Trophoblast cell (in vitro differentiated cells and primary cell): ENCODE measurements around the gene PHF21B.

Source experiments
- DNase-seq, 2 donors: peaks; one replicate each; pipeline ENCODE4 v3.0.0-alpha.2; 2016
- H2AFZ ChIP-seq: 2 replicates; pipeline ENCODE4 v1.6.1; 2013; ENCODE audit warnings: low read length, moderate library complexity, mild to moderate bottlenecking; ENCODE audit not compliant: insufficient read depth, poor library complexity
- H2AK5ac ChIP-seq: 2 replicates; pipeline ENCODE4 v1.6.1; 2013; ENCODE audit warnings: mild to moderate bottlenecking, low read length
- H2BK120ac ChIP-seq: 2 replicates; pipeline ENCODE4 v1.6.1; 2013; ENCODE audit warnings: low read length, mild to moderate bottlenecking, moderate library complexity; ENCODE audit not compliant: insufficient read depth, poor library complexity
- H2BK12ac ChIP-seq: 2 replicates; pipeline ENCODE4 v1.6.1; 2013; ENCODE audit warnings: mild to moderate bottlenecking, low read length, moderate library complexity
- H2BK5ac ChIP-seq: 2 replicates; pipeline ENCODE4 v1.6.1; 2013; ENCODE audit warnings: low read length, low read depth, moderate library complexity, mild to moderate bottlenecking; ENCODE audit not compliant: poor library complexity
- H3K14ac ChIP-seq: 2 replicates; pipeline ENCODE4 v1.6.1; 2013; ENCODE audit warnings: mild to moderate bottlenecking, low read length
- H3K18ac ChIP-seq: 2 replicates; pipeline ENCODE4 v1.6.1; 2013; ENCODE audit warnings: mild to moderate bottlenecking, low read length
- H3K23ac ChIP-seq: 2 replicates; pipeline ENCODE4 v1.6.1; 2013; ENCODE audit warnings: low read length
- H3K27ac ChIP-seq: 2 replicates; pipeline ENCODE4 v1.5.1; 2013; ENCODE audit warnings: low read depth, mild to moderate bottlenecking, inconsistent platforms, low read length, moderate library complexity
- H3K27me3 ChIP-seq: 2 replicates; pipeline ENCODE4 v1.6.1; 2013; ENCODE audit warnings: inconsistent platforms, mild to moderate bottlenecking, low read length, moderate library complexity; ENCODE audit not compliant: insufficient read depth
- H3K36me3 ChIP-seq, 2 experiments: 1 replicate in 1 of 2; 2 replicates in 1 of 2; pipeline ENCODE4 v1.6.1; 2013; ENCODE audit warnings: low read length in 2 of 2, mild to moderate bottlenecking in 2 of 2, moderate library complexity in 1 of 2; ENCODE audit not compliant: insufficient read depth in 2 of 2, control insufficient read depth in 1 of 2
- H3K4ac ChIP-seq: 2 replicates; pipeline ENCODE4 v1.6.1; 2013; ENCODE audit warnings: low read depth, mild to moderate bottlenecking, low read length, moderate library complexity
- H3K4me1 ChIP-seq, 2 experiments: 1 replicate in 1 of 2; 2 replicates in 1 of 2; pipeline ENCODE4 v1.6.1; 2013; ENCODE audit warnings: low read length in 2 of 2, mild to moderate bottlenecking in 2 of 2, moderate library complexity in 1 of 2; ENCODE audit not compliant: insufficient read depth in 2 of 2, control insufficient read depth in 1 of 2
- H3K4me2 ChIP-seq: 2 replicates; pipeline ENCODE4 v1.6.1; 2013; ENCODE audit warnings: inconsistent platforms, mild to moderate bottlenecking, low read length, moderate library complexity
- H3K4me3 ChIP-seq: 2 replicates; pipeline ENCODE4 v1.5.1; 2013; ENCODE audit warnings: mild to moderate bottlenecking, low read depth, low read length, inconsistent platforms
- H3K79me1 ChIP-seq: one replicate; pipeline ENCODE4 v1.6.1; 2013; ENCODE audit warnings: low read length
- H3K79me2 ChIP-seq: 2 replicates; pipeline ENCODE4 v1.6.1; 2013; ENCODE audit warnings: low read length, mild to moderate bottlenecking; ENCODE audit not compliant: control insufficient read depth, insufficient read depth, poor library complexity
- H3K9ac ChIP-seq: 2 replicates; pipeline ENCODE4 v1.6.1; 2013; ENCODE audit warnings: mild to moderate bottlenecking, low read length
- H3K9me3 ChIP-seq: 2 replicates; pipeline ENCODE4 v1.6.1; 2013; ENCODE audit warnings: low read depth, mild to moderate bottlenecking, control low read depth, inconsistent platforms, low read length; ENCODE audit not compliant: insufficient read depth
- H4K12ac ChIP-seq: 2 replicates; pipeline ENCODE4 v1.6.1; 2013; ENCODE audit warnings: low read depth, mild to moderate bottlenecking, low read length, moderate library complexity
- H4K8ac ChIP-seq: 2 replicates; pipeline ENCODE4 v1.6.1; 2013; ENCODE audit warnings: low read depth, mild to moderate bottlenecking, low read length, moderate library complexity
- H4K91ac ChIP-seq: one replicate; pipeline ENCODE4 v1.6.1; 2013; ENCODE audit warnings: low read depth, mild to moderate bottlenecking, low read length, moderate library complexity
- WGBS: extraction: QIAGEN DNeasy Blood & Tissue Kit; methylation state at CpG from one replicate; pipeline ENCODE4 v1.1.7; 2013; ENCODE audit warnings: missing lambda C conversion rate; ENCODE audit not compliant: insufficient read length, insufficient coverage; ENCODE audit errors: extremely low coverage; 5-methylcytosine and 5-hydroxymethylcytosine counted together

Gene PHF21B

DNA sequence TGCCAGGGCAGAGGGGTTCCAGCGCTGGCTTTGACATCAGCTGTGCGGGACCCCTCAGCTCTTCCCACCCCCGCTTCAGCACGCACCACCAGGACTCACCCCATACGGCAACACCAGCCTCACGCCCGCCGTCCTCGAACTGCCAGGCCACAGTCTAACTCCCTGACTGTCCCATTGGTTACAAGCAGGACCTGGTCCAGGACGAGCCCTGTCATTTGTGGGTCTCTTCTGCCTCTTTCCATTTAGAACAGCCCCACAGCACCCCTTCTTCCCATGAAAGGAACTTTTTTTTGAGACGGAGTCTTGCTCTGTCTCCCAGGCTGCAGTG lies 81.7 kb downstream of the PHF21B start:
- Histone ChIP-seq H3K9ac (no peak overlapping the region), H2BK120ac (no peak overlapping the region), H3K79me1 (peaks cover 2% of the 10 kb centered on the region), H3K18ac (no peak overlapping the region), H3K36me3 (no peaks in the 10 kb centered on the region), H2AK5ac (no peak overlapping the region), H3K27me3 (no peaks in the 10 kb centered on the region), H3K4ac (no peak overlapping the region), H3K14ac (no peak overlapping the region), H2BK5ac (no peak overlapping the region), H3K27ac (no peak overlapping the region), H3K79me2 (peaks cover 1% of the 10 kb centered on the region), H4K91ac (no peak overlapping the region), H2BK12ac (no peak overlapping the region), H2AFZ (no peak overlapping the region), H3K23ac (no peak overlapping the region), H3K9me3 (no peaks in the 10 kb centered on the region), H3K4me1 (peaks cover 14 to 22% of the 10 kb centered on the region in 2 experiments), H3K4me2 (no peak overlapping the region), H4K12ac (no peak overlapping the region), H4K8ac (no peak overlapping the region), H3K4me3 (peak overlapping the region; percentile 14)
- no CpG with 5 or more reads among the region's 11 CpGs for WGBS
- no peak for DNase-seq

DNA sequence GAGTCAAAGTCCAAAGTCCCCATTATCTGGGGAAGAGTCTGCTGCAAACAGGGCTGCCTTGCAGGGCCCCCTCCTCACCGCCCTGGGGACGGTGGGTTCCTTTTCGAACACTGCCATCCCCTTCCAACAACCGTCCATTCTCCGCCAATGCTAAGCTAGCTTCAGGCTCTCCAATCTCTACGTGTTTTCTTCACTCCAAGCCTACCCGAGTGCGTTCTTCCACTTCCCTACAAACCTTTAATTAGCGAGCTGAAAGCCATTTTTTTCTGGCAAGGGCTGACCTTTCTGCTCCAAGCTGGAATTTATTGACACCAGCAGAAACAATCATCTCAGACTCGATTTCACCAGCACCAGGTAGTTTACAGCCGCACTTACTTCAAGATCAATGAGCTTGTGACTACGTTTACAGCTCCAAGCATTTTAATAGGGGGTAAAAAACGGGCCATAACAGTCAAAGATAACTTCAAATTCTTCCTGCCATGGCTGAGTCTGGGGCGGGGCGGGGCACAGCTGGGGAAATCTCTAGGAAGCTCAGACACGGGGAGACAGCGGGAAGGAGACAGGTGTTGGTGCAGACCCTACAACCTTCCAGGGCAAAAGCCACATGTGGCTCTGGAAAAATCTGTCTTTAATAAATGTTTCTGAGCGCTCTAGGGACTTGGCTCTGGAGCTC lies 82.2 kb downstream of the PHF21B start:
- Histone ChIP-seq H2AFZ (no peak overlapping the region), H4K91ac (peak overlapping the region; percentile 2), H3K4me2 (no peak overlapping the region), H2BK12ac (no peak overlapping the region), H3K14ac (no peak overlapping the region), H4K8ac (no peak overlapping the region), H3K4me3 (no peak overlapping the region), H2BK120ac (no peak overlapping the region), H3K9ac (no peak overlapping the region), H3K4me1 (peaks cover 14 to 22% of the 10 kb centered on the region in 2 experiments), H3K36me3 (no peaks in the 10 kb centered on the region), H2AK5ac (no peak overlapping the region), H3K9me3 (no peaks in the 10 kb centered on the region), H3K27ac (no peak overlapping the region), H3K79me2 (peaks cover 1% of the 10 kb centered on the region), H3K79me1 (peaks cover 2% of the 10 kb centered on the region), H3K18ac (no peak overlapping the region), H3K4ac (no peak overlapping the region), H4K12ac (no peak overlapping the region), H3K27me3 (no peaks in the 10 kb centered on the region), H2BK5ac (no peak overlapping the region), H3K23ac (no peak overlapping the region)
- no CpG with 5 or more reads among the region's 18 CpGs for WGBS
- no peak for DNase-seq

DNA sequence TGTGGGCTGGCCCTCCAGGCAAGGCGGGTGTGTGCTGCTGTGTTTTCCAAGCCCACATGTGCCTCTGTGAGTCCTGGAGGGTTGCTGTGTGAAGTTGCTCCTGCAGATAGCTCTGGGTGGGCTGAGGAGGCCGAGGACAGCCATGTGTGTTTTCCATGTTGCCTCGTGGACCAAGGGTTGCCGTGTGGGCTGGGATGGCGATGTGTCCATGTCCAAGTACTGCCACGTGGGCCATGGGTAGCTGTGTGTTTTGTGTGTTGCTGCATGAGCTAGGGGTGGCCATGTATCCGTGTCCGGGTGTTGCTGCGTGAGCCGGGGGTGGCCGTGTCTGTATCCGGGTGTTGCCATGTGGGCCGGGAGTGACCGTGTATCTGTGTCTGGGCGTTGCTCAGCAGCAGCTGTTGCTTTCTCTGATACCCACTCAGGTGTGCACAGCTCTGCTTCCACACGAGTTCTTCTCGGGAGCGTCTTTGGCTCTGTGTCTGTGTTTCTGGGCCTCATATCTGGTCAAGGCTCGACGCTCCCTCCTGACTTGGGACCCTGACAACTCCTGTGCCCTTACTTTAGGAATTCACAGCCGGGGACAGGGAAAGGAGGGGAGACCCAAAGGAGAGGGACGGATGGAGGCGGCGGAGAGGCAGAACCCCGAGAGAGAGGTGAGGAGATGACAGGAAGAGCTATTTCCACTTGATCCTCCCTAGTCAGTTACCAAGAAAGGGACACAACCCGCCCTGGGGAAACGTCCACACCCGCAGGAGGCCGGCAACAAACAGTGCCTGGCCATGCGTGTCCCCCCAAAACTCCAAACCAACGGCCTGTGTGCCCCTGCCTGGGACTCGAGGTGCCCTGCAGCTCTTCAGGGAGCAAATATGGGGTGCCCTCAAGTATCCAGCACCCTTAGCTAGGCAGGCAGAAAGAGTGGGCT lies 83.1 kb downstream of the PHF21B start:
- H3K23ac ChIP-seq: no peak overlapping the region
- WGBS: no CpG with 5 or more reads among the region's 32 CpGs
- H3K18ac ChIP-seq: no peak overlapping the region
- H3K4me3 ChIP-seq: peak overlapping the region; percentile 33
- H3K4me1 ChIP-seq: peaks cover 14 to 22% of the 10 kb centered on the region in 2 experiments
- H3K27ac ChIP-seq: no peak overlapping the region
- H4K12ac ChIP-seq: no peak overlapping the region
- H2AFZ ChIP-seq: no peak overlapping the region
- no peaks in the 10 kb centered on the region for H3K36me3 ChIP-seq
- H3K9ac ChIP-seq: no peak overlapping the region
- H4K91ac ChIP-seq: peak overlapping the region; percentile 2
- H2BK120ac ChIP-seq: peak overlapping the region; percentile 5
- H3K4ac ChIP-seq: no peak overlapping the region
- H2BK12ac ChIP-seq: no peak overlapping the region
- H3K79me1 ChIP-seq: peaks cover 2% of the 10 kb centered on the region
- DNase-seq: no peak
- no peak overlapping the region for H2AK5ac ChIP-seq
- no peak overlapping the region for H4K8ac ChIP-seq
- no peak overlapping the region for H3K4me2 ChIP-seq
- no peak overlapping the region for H2BK5ac ChIP-seq
- H3K27me3 ChIP-seq: no peaks in the 10 kb centered on the region
- no peaks in the 10 kb centered on the region for H3K9me3 ChIP-seq
- H3K79me2 ChIP-seq: peaks cover 1% of the 10 kb centered on the region
- H3K14ac ChIP-seq: no peak overlapping the region

DNA sequence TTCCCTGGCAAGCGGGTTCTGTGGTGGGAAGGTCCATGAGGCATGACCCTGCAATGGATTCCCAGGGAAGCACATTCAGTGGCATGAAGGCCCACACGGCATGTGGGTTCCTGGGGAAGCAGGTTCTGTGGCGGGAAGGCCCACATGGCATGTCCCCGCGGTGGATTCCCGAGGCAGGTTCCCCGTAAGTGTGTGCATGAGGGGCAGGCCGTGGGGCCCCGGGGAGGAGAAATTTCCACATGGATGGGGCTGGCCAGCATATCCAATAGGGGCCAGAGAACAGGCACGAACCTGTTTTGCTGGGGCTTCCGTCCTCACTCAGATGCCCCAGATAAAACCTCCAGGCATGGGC lies 83.7 kb downstream of the PHF21B start:
- no peak overlapping the region for H4K8ac ChIP-seq
- H2BK5ac ChIP-seq: no peak overlapping the region
- H3K27ac ChIP-seq: peak overlapping the region; percentile 8
- H3K4me3 ChIP-seq: no peak overlapping the region
- no peak overlapping the region for H2BK12ac ChIP-seq
- no peak overlapping the region for H2AFZ ChIP-seq
- no peak overlapping the region for H2BK120ac ChIP-seq
- H3K23ac ChIP-seq: no peak overlapping the region
- DNase-seq: peak; percentile 20 to 26
- no peaks in the 10 kb centered on the region for H3K9me3 ChIP-seq
- H3K14ac ChIP-seq: no peak overlapping the region
- H3K79me1 ChIP-seq: peaks cover 2% of the 10 kb centered on the region
- WGBS: no CpG with 5 or more reads among the region's 11 CpGs
- H3K18ac ChIP-seq: peak overlapping the region; percentile 11
- H3K36me3 ChIP-seq: no peaks in the 10 kb centered on the region
- no peak overlapping the region for H3K4me2 ChIP-seq
- no peak overlapping the region for H3K4ac ChIP-seq
- no peak overlapping the region for H4K91ac ChIP-seq
- H3K27me3 ChIP-seq: no peaks in the 10 kb centered on the region
- no peak overlapping the region for H2AK5ac ChIP-seq
- peaks cover 1% of the 10 kb centered on the region for H3K79me2 ChIP-seq
- H4K12ac ChIP-seq: no peak overlapping the region
- peaks cover 14 to 22% of the 10 kb centered on the region in 2 experiments for H3K4me1 ChIP-seq
- H3K9ac ChIP-seq: no peak overlapping the region
